ENCODE data around the gene DYNC2H1.

GRCh38 chr11:103464420-103464819 is 355.2 kb downstream of the DYNC2H1 start:
- TF ChIP-seq NFE2L1 (CRISPR knock-in tag; IDR thresholded peaks at IDR 0.05), result no peak
- TF ChIP-seq CTCF (IDR thresholded peaks at IDR 0.05), result no peak
- no peak for TF ChIP-seq NR3C1 (CRISPR knock-in tag; conservative IDR thresholded peaks at IDR 0.05; ENCODE audit: low read depth)
- TF ChIP-seq ZNF317 (CRISPR knock-in tag; IDR thresholded peaks at IDR 0.05; ENCODE audit: borderline replicate concordance, low read depth), result no peak
- no peak for TF ChIP-seq ZNF512 (CRISPR knock-in tag; IDR thresholded peaks at IDR 0.05; ENCODE audit: borderline replicate concordance)
- no peak for TF ChIP-seq HMGXB4 (CRISPR knock-in tag; IDR thresholded peaks at IDR 0.05)
- no peak for TF ChIP-seq IRF2 (CRISPR knock-in tag; IDR thresholded peaks at IDR 0.05; ENCODE audit: borderline replicate concordance, low read depth)
- TF ChIP-seq FOXK1 (CRISPR knock-in tag; IDR thresholded peaks at IDR 0.05), result no peak
- TF ChIP-seq TCF7 (CRISPR knock-in tag; IDR thresholded peaks at IDR 0.05; ENCODE audit: low read depth), result no peak
- no peak for TF ChIP-seq ESRRA (CRISPR knock-in tag; IDR thresholded peaks at IDR 0.05; ENCODE audit: borderline replicate concordance)
- no peak for TF ChIP-seq KAT7 (CRISPR knock-in tag; IDR thresholded peaks at IDR 0.05; ENCODE audit: borderline replicate concordance)
- TF ChIP-seq MAX (CRISPR knock-in tag; IDR thresholded peaks at IDR 0.05), result no peak
- no peak for TF ChIP-seq ZNF532 (CRISPR knock-in tag; IDR thresholded peaks at IDR 0.05; ENCODE audit: borderline replicate concordance)
- TF ChIP-seq ATF3 (CRISPR knock-in tag; conservative IDR thresholded peaks at IDR 0.05), result no peak

Data from WTC11 (cell line).